Left lung (tissue), 10 donors: ENCODE results near the gene KRT10. TPM values are rescaled to one million over a fixed set of nuclear protein-coding genes. Genes with fewer than 3 reads are reported as not detected.
A peak's percentile ranks its signal among the peaks of the same experiment; 100 is the strongest.

Experiments used
- ATAC-seq: fragments of 200-7000 bp; cut with Tn5 transposase; one replicate; pipeline ENCODE4 v1.9.1; 2020; ENCODE audit warnings: moderate library complexity
- DNase-seq, 4 donors: peaks; one replicate each; pipeline ENCODE4 v3.0.0-alpha.2; 2013 to 2020
- H3K27ac ChIP-seq, 2 donors: fragments of 200-600 bp; sonication (generic) in 1 of 2; one replicate each; pipeline versions ENCODE4 v1.5.0 to v1.8.0; 2020 to 2021
- H3K27me3 ChIP-seq, 2 donors: fragments of 200-600 bp; sonication (generic) in 1 of 2; one replicate each; pipeline versions ENCODE4 v1.5.0 to v1.8.0; 2020 to 2021
- H3K36me3 ChIP-seq, 2 donors: fragments of 200-600 bp; sonication (generic) in 1 of 2; one replicate each; pipeline versions ENCODE4 v1.5.0 to v1.8.0; 2020 to 2021
- H3K4me1 ChIP-seq, 2 donors: fragments of 200-600 bp; one replicate each; pipeline ENCODE4 v1.8.0; 2021
- H3K4me3 ChIP-seq, 2 donors: fragments of 200-600 bp; sonication (generic) in 1 of 2; one replicate each; pipeline versions ENCODE4 v1.5.0 to v1.8.0; 2020 to 2021; ENCODE audit warnings: mild to moderate bottlenecking in 1 of 2
- H3K9me3 ChIP-seq, 2 donors: fragments of 200-600 bp; sonication (generic) in 1 of 2; one replicate each; pipeline versions ENCODE4 v1.5.0 to v1.8.0; 2020 to 2021
- intact Hi-C, 2 donors: fragments of 100-400 bp; cut with DNase I; formaldehyde crosslinking; loops; one replicate each; pipeline versions ENCODE4 v1.11.2 to v1.14.2; 2022
- polyA plus RNA-seq, 6 donors: library from polyadenylated mRNA; unstranded; fragments of 120-200 nt; gene quantifications; one replicate each; pipeline ENCODE4 v1.2.1, GENCODE V29; 2013; ENCODE audit not compliant: insufficient read length in 6 of 6
- total RNA-seq, 2 donors: library from RNA; stranded (reverse); fragmentation: NEBNext Ultra II Directional; extraction: Animal tissue kit (Norgen Biotek cat#: 25700); gene quantifications; one replicate each; pipeline ENCODE4 v1.2.1, GENCODE V29; 2021
- TF ChIP-seq, protein P1 (sequence below), 2 donors: fragments of 200-600 bp; sonication (generic) in 1 of 2; IDR thresholded peaks; one replicate each; pipeline versions ENCODE4 v1.5.0 to v1.8.0; 2021; ENCODE audit warnings: antibody characterized with exemption in 2 of 2
- donor health status: DM: no; HTN: yes; CAD: no.
- donor health status: DM: no; HTN: no; CAD: no.

The KRT10 gene
- total and polyA plus RNA-seq, 8 donors: 30.5 to 58.2 (median 42.2) TPM

DNA sequence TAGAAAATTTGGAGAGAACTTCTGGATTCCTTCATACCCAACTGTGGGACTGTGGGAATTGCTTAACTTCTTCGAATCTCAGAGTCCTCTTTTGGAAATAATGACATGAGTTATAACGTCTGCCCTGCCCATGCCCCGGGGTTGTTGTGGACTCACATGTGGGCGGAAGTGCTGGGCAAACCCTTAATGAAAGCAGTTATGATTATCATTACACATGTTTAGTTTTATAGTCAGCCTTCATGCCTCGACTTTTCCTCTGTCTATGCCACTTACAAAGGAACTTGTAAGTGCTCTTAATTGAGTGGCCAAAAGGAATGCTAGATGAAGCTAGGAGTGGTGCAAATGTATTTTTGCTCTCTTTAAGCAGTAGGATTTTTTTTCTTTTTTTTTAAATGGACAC lies 44.0 kb downstream of the KRT10 start:
- Histone ChIP-seq H3K4me3 (no peak overlapping the region), H3K9me3 (no peaks in the 10 kb centered on the region), H3K36me3 (no peaks in the 10 kb centered on the region), H3K27me3 (peaks cover 19 to 46% of the 10 kb centered on the region in 2 donors), H3K4me1 (no peaks in the 10 kb centered on the region), H3K27ac (peak overlapping the region in 1 of 2 donors; percentile 44)
- TF ChIP-seq, protein P1, sequence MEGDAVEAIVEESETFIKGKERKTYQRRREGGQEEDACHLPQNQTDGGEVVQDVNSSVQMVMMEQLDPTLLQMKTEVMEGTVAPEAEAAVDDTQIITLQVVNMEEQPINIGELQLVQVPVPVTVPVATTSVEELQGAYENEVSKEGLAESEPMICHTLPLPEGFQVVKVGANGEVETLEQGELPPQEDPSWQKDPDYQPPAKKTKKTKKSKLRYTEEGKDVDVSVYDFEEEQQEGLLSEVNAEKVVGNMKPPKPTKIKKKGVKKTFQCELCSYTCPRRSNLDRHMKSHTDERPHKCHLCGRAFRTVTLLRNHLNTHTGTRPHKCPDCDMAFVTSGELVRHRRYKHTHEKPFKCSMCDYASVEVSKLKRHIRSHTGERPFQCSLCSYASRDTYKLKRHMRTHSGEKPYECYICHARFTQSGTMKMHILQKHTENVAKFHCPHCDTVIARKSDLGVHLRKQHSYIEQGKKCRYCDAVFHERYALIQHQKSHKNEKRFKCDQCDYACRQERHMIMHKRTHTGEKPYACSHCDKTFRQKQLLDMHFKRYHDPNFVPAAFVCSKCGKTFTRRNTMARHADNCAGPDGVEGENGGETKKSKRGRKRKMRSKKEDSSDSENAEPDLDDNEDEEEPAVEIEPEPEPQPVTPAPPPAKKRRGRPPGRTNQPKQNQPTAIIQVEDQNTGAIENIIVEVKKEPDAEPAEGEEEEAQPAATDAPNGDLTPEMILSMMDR (IDR thresholded peaks at IDR 0.05): no peak
- intact Hi-C loops: no loop called here
- peak; percentile 79 for ATAC-seq
- DNase-seq: no peak

DNA sequence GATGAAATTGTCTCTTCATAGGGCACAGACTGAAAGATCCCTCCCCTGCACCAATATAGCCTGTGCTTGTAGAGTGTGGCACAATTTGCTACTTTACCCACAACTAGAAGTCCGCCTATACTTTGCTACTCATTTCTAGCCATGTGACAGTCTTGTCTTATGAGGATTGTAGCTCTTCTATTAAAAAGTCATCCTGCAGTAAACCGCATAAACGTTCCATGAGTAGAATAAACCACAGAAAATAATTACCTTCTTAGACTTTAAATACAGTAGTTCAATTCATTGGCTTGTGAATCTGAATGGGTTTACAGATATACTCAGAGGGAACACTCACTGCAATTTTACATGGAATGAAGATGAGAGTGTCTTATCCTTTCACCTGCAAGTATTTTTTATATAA lies 44.4 kb downstream of the KRT10 start:
- H3K27ac ChIP-seq: peak overlapping the region in 1 of 2 donors; percentile 44
- no peak overlapping the region for H3K4me3 ChIP-seq
- ATAC-seq (no peak), DNase-seq (no peak)
- H3K4me1 ChIP-seq: no peaks in the 10 kb centered on the region
- no peaks in the 10 kb centered on the region for H3K9me3 ChIP-seq
- H3K36me3 ChIP-seq: no peaks in the 10 kb centered on the region
- TF ChIP-seq, protein P1 (IDR thresholded peaks at IDR 0.05): no peak
- peaks cover 19 to 46% of the 10 kb centered on the region in 2 donors for H3K27me3 ChIP-seq
- intact Hi-C loops: no loop called here

DNA sequence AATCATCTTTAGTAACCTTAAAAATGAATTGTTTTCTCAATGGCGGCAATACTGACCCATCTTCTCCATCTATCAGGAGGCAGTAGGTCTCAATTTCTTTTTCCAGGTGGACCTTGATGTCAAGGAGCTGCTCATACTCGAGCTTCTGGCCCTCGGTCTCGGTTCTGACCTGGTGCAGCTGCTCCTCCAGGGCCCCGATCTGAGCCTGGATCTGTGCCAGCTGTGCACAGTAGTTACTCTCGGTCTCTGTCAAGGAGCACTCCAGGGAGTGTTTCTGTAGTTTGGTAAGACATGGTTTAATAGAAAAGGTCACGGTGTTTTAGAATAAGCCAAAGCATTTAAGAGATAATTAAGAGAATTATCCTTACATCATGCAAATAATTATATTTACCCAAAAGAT lies 45.0 kb downstream of the KRT10 start:
- no peak overlapping the region for H3K27ac ChIP-seq
- no peak for DNase-seq
- H3K4me3 ChIP-seq: no peak overlapping the region
- peaks cover 19 to 51% of the 10 kb centered on the region in 2 donors for H3K27me3 ChIP-seq
- ATAC-seq: no peak
- H3K9me3 ChIP-seq: no peaks in the 10 kb centered on the region
- intact Hi-C loops: no loop called here
- H3K4me1 ChIP-seq: no peaks in the 10 kb centered on the region
- H3K36me3 ChIP-seq: no peaks in the 10 kb centered on the region
- TF ChIP-seq, protein P1 (IDR thresholded peaks at IDR 0.05): no peak

DNA sequence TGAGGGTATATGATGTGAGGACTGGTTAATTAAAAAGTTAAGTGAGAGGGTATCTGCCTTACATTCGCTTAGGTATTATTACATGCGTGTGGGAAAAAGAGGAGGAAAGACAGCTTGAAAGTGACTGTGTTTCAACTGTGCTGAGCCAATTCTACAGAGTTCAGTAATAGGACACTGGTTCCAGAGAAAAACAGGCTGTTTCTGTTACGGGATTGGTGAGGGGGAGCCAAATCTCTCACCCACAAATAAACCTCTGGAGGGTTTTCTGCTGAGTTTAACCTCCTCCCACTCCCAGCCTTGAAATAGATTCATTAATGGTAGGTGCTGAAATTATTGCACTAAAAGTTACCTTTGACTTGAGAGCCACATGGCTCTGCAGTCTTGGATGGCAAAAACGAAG lies 46.5 kb downstream of the KRT10 start:
- no peak overlapping the region for H3K4me3 ChIP-seq
- no peaks in the 10 kb centered on the region for H3K36me3 ChIP-seq
- ATAC-seq: no peak
- no peaks in the 10 kb centered on the region for H3K4me1 ChIP-seq
- H3K27ac ChIP-seq: no peak overlapping the region
- peaks cover 19 to 58% of the 10 kb centered on the region in 2 donors for H3K27me3 ChIP-seq
- TF ChIP-seq, protein P1 (IDR thresholded peaks at IDR 0.05): no peak
- DNase-seq: no peak
- no peaks in the 10 kb centered on the region for H3K9me3 ChIP-seq
- intact Hi-C loops: no loop called here

DNA sequence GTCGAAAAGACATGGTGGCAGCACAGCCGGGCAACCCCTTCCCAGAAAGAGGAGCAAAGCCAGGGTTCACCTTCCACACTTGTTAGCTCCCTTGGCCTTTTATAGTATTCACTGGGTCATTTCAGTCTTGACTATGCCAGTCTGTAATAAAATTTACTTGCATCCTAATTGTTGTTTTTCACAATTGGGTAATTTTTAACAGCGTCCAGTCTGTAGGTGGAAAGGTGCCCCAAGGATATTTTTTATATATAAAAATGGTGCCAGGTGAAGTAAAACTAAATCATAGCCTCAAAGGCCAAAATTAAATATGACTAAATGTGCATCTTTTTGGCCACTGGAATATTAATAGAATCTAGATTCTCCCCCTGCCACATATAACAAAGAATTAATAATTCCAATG lies 50.3 kb downstream of the KRT10 start, which contains the start of gene KRT26:
TSS of gene KRT26 (minus strand) at position 101 of the 400 bp plus-strand sequence. CDS start at position 13, 88 bp downstream.
- no peaks in the 10 kb centered on the region for H3K36me3 ChIP-seq
- intact Hi-C loops: no loop called here
- no peak for DNase-seq
- no peak within 1 kb of the TSS for H3K27ac ChIP-seq
- no peaks in the 10 kb centered on the region for H3K9me3 ChIP-seq
- TF ChIP-seq, protein P1 (IDR thresholded peaks at IDR 0.05): no peak
- no peaks in the 10 kb centered on the region for H3K4me1 ChIP-seq
- peaks cover 3 to 22% of the 10 kb centered on the region in 2 donors for H3K27me3 ChIP-seq
- no peak for ATAC-seq
- H3K4me3 ChIP-seq: no peak within 1 kb of the TSS

Other genes starting within 250 kb of the KRT10 start
- gene SMARCE1, start 174.8 kb downstream of the KRT10 start, total RNA-seq: 10 to 100 TPM; 83.9 to 87.6 TPM
- 100 to 1,000 TPM; 217 to 262 (median 235) TPM for gene SMARCE1, start 174.8 kb downstream of the KRT10 start, polyA plus RNA-seq
- under 1 TPM in 1 of 2 donors, not detected in 1; 0.55 TPM for gene KRT222, start 157.4 kb downstream of the KRT10 start, total RNA-seq
- under 1 TPM; 0.21 to 0.61 (median 0.37) TPM for gene KRT222, start 157.4 kb downstream of the KRT10 start, polyA plus RNA-seq
- gene KRT24, start 118.9 kb downstream of the KRT10 start, total RNA-seq: not detected
- gene KRT24, start 118.9 kb downstream of the KRT10 start, polyA plus RNA-seq: not detected
- not detected for gene KRT25, start 67.3 kb downstream of the KRT10 start, total RNA-seq
- gene KRT25, start 67.3 kb downstream of the KRT10 start, polyA plus RNA-seq: not detected
- not detected for gene KRT26, start 50.4 kb downstream of the KRT10 start, total RNA-seq
- not detected for gene KRT26, start 50.4 kb downstream of the KRT10 start, polyA plus RNA-seq
- gene KRT27, start 40.1 kb downstream of the KRT10 start, total RNA-seq: under 1 TPM; 0.44 to 0.55 TPM
- gene KRT27, start 40.1 kb downstream of the KRT10 start, polyA plus RNA-seq: under 1 TPM in 5 of 6 donors, not detected in 1; 0.18 to 0.64 (median 0.38) TPM
- not detected for gene KRT28, start 22.7 kb downstream of the KRT10 start, total RNA-seq
- gene KRT28, start 22.7 kb downstream of the KRT10 start, polyA plus RNA-seq: not detected
- not detected for gene KRT12, start 44.6 kb upstream of the KRT10 start, total RNA-seq
- under 1 TPM in 3 of 6 donors, not detected in 3; 0.10 to 0.26 (median 0.21) TPM for gene KRT12, start 44.6 kb upstream of the KRT10 start, polyA plus RNA-seq
- gene KRT20, start 62.6 kb upstream of the KRT10 start, total RNA-seq: not detected
- under 1 TPM in 2 of 6 donors, not detected in 4; 0.09 to 0.26 TPM for gene KRT20, start 62.6 kb upstream of the KRT10 start, polyA plus RNA-seq
- 1 to 10 TPM in 1 of 2 donors, under 1 TPM in 1; 0.35 to 5.6 TPM for gene KRT23, start 115.0 kb upstream of the KRT10 start, total RNA-seq
- under 1 TPM in 5 of 6 donors, not detected in 1; 0.09 to 0.31 (median 0.17) TPM for gene KRT23, start 115.0 kb upstream of the KRT10 start, polyA plus RNA-seq
- gene KRT39, start 144.3 kb upstream of the KRT10 start, total RNA-seq: under 1 TPM in 1 of 2 donors, not detected in 1; 0.41 TPM
- not detected for gene KRT39, start 144.3 kb upstream of the KRT10 start, polyA plus RNA-seq
- not detected for gene KRT40, start 161.7 kb upstream of the KRT10 start, total RNA-seq
- gene KRT40, start 161.7 kb upstream of the KRT10 start, polyA plus RNA-seq: not detected
- not detected for gene KRTAP3-3, start 171.6 kb upstream of the KRT10 start, total RNA-seq
- gene KRTAP3-3, start 171.6 kb upstream of the KRT10 start, polyA plus RNA-seq: not detected
- gene KRTAP3-2, start 177.3 kb upstream of the KRT10 start, total RNA-seq: not detected
- not detected for gene KRTAP3-2, start 177.3 kb upstream of the KRT10 start, polyA plus RNA-seq
- gene KRTAP3-1, start 186.5 kb upstream of the KRT10 start, total RNA-seq: not detected
- gene KRTAP3-1, start 186.5 kb upstream of the KRT10 start, polyA plus RNA-seq: not detected
- not detected for gene KRTAP1-5, start 204.6 kb upstream of the KRT10 start, total RNA-seq
- not detected for gene KRTAP1-5, start 204.6 kb upstream of the KRT10 start, polyA plus RNA-seq
- not detected for gene KRTAP1-4, start 207.6 kb upstream of the KRT10 start, total RNA-seq
- gene KRTAP1-4, start 207.6 kb upstream of the KRT10 start, polyA plus RNA-seq: not detected
- gene KRTAP1-3, start 212.3 kb upstream of the KRT10 start, total RNA-seq: not detected
- not detected for gene KRTAP1-3, start 212.3 kb upstream of the KRT10 start, polyA plus RNA-seq
- not detected for gene KRTAP1-1, start 218.8 kb upstream of the KRT10 start, total RNA-seq
- not detected for gene KRTAP1-1, start 218.8 kb upstream of the KRT10 start, polyA plus RNA-seq
- not detected for gene KRTAP2-1, start 224.7 kb upstream of the KRT10 start, total RNA-seq
- gene KRTAP2-1, start 224.7 kb upstream of the KRT10 start, polyA plus RNA-seq: not detected
- not detected for gene KRTAP2-2, start 232.6 kb upstream of the KRT10 start, total RNA-seq
- gene KRTAP2-2, start 232.6 kb upstream of the KRT10 start, polyA plus RNA-seq: not detected
- gene KRTAP2-3, start 237.5 kb upstream of the KRT10 start, total RNA-seq: 1 to 10 TPM in 1 of 2 donors, not detected in 1; 1.2 TPM
- gene KRTAP2-3, start 237.5 kb upstream of the KRT10 start, polyA plus RNA-seq: not detected
- gene KRTAP2-4, start 243.3 kb upstream of the KRT10 start, total RNA-seq: not detected
- not detected for gene KRTAP2-4, start 243.3 kb upstream of the KRT10 start, polyA plus RNA-seq